ENCODE results near the gene NRL. TPM values are rescaled to one million over a fixed set of nuclear protein-coding genes. Genes with fewer than 3 reads are reported as not detected.

Gene NRL
- polyA plus RNA-seq, 3 donors = 1.5 to 1.7 (median 1.6) TPM

DNA sequence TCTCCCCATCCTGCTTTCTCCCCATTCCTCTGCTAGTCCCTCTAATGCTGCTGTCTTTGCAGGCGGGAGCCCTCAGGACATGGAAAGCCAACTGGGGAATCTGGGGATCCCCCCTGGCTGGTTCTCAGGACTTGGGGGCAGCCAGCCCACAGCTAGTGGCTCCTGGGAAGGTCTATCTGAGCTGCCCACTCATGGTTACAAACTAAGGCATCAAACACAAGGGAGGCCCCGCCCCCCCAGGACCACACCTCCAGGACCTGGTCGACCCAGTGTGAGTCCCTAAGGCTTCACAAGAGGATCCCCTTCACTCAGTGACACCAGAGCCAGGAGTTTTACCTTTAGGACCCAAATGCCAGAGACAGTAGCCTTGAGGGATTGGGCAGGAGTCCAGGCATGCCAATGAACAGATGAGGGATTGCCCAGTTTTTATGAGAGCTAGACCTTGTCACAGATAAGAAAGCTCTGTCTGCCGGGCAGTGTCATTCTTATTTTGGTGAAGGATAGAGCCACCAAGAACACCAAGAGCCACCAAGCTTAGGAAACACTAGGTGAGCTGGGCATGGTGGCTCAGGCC, 51.4 kb downstream of the NRL start:
- WGBS, 3 donors = 67 to 84% (median 76%) methylated on average over 4 of the region's 4 CpGs
- H3K27ac ChIP-seq (ENCODE audit: low read depth, low read length) = no peak overlapping the region

DNA sequence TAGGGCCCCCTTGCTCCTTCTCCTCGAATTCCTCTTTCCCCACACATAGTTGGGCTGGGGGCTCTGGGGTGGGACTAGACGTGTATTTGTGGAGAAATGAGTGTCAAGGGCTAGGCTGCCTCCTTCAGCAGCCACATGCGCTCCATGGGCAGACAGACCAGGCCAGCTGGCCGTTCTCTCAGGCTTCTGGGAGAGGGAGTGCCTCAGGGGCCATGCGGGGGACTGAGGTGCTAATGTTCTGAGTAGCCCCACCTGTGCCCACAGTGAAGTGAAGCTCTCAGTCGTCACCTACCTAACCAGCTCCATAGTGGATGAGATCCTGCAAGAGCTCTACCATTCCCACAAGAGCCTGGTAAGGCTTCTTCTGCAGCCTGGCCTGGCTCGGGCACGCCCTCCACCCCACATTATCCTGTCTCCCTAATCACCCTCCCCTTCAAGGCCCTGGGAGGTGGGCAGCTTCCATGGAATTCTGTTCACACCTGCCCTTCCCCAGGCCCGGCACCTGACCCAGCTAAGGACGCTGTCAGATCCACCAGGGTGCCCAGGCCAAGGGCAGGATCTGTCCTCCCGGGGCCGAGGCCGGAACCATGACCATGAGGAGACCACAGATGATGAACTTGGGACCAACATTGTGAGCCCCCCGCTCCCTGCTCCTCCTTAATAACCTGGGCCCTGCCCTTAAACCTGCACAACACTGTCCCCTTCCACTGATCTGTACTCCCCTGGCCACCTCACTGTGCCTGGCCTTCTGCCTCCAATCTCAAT, 52.4 kb downstream of the NRL start:
- no peak overlapping the region for H3K27ac ChIP-seq (ENCODE audit: low read depth, low read length)
- 70 to 94% (median 90%) methylated on average over 14 of the region's 14 CpGs for whole genome bisulfite sequencing, 3 donors

DNA sequence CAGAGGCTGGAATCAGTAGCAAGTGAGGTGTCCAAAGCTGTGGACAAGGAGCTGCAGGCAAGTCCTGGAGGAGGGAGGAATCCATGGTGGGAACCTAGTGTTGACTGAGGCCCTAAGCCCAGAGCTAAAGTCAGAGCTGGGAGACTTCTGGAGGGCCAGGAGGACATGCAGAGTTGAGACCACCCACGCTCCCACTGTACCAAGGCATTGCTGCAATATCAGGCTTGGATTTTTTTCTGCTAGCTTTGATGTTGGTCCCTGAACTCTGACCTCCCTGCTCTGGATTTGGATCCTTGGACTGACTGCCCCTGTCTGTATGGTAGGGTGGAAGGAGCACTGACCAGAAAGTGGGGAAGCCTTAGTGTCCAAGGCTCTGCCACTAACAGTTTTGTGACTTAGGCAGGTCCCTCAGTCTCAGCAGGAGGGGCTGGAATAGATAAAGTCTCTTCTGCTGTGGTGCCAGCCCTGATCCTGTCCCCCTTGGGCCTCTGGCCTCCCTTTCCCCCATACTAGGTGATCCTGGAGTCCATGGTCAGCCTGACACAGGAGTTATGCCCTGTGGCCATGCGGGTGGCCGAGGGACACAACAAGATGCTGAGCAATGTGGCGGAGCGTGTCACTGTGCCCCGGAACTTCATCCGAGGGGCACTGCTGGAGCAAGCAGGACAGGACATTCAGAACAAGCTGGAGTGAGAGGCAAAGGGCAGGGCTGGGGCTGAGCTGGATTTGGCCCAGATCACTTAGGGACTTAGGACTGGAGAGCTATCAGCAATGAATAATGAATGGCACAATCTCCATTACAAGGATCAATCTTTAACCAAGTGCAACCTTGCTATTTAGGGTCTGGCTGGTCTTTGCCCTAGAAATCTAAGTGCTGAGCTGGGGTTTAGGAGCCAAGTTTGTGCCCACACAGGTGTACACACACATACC, 53.5 kb downstream of the NRL start:
- 82 to 97% (median 93%) methylated on average over 7 of the region's 7 CpGs for WGBS, 3 donors
- no peak overlapping the region for H3K27ac ChIP-seq (ENCODE audit: low read depth, low read length)

GRCh38 chr14:24060443-24060842, 54.3 kb downstream of the NRL start:
- WGBS, 3 donors = 90 to 93% (median 92%) methylated on average over 10 of the region's 10 CpGs
- no peak overlapping the region for H3K27ac ChIP-seq (ENCODE audit: low read depth, low read length)

DNA sequence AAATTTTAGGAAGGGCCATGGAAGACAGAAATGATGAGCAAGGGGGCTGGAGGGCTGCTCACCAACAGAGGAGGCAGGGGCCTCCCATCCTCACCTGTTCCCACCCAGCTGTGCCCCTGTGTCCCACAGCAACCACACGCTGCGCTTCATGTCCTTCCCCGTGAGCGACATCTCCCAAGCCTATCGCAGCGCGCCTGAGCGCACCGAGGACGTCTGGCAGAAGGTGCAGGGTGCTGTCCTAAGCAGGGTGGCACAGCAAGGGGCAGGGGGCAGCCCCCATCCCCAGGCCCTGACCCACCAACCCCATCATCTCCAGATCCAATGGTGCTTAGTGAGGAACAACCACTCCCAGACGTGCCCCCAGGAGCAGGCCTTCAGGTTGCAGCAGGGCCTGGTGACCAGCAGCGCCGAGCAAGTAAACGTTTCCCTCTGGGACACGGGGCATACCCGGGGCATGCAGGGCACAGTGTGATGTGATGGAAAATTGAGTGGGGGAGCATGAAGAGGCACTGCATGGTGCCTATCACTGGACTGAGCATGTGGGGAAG, 54.8 kb downstream of the NRL start:
- no peak overlapping the region for H3K27ac ChIP-seq (ENCODE audit: low read depth, low read length)
- 95 to 96% (median 96%) methylated on average over 16 of the region's 16 CpGs for WGBS, 3 donors

- H3K27ac ChIP-seq (ENCODE audit: low read depth, low read length) = no peak overlapping the region
- WGBS, 3 donors = 91 to 95% (median 93%) methylated on average over 10 of the region's 10 CpGs
Measured at GRCh38 chr14:24058951-24059475, 55.7 kb downstream of the NRL start.

- 47 to 73% (median 47%) methylated on average over 7 of the region's 7 CpGs for WGBS, 3 donors
- no peak overlapping the region for H3K27ac ChIP-seq (ENCODE audit: low read depth, low read length)
Measured at GRCh38 chr14:24058260-24058950, 56.3 kb downstream of the NRL start.

GRCh38 chr14:24057867-24058259, 56.9 kb downstream of the NRL start:
- H3K27ac ChIP-seq (ENCODE audit: low read depth, low read length) = no peak overlapping the region
- 57 to 72% (median 62%) methylated on average over 13 to 14 of the region's 14 CpGs for WGBS, 3 donors

GRCh38 chr14:24057271-24057670, 57.5 kb downstream of the NRL start:
- 68 to 88% (median 86%) methylated on average over 2 of the region's 2 CpGs for WGBS, 3 donors
- no peak overlapping the region for H3K27ac ChIP-seq (ENCODE audit: low read depth, low read length)

GRCh38 chr14:24056800-24057184, 58.0 kb downstream of the NRL start:
- H3K27ac ChIP-seq (ENCODE audit: low read depth, low read length) = no peak overlapping the region
- WGBS, 3 donors = 67 to 74% (median 71%) methylated on average over 8 of the region's 8 CpGs

GRCh38 chr14:24055971-24056799, 58.6 kb downstream of the NRL start:
- WGBS, 3 donors = 82 to 87% (median 85%) methylated on average over 8 to 10 of the region's 10 CpGs
- H3K27ac ChIP-seq (ENCODE audit: low read depth, low read length) = no peak overlapping the region

- 95 to 97% (median 96%) methylated on average over 9 of the region's 9 CpGs for WGBS, 3 donors
- no peak overlapping the region for H3K27ac ChIP-seq (ENCODE audit: low read depth, low read length)
Measured at GRCh38 chr14:24054646-24055045, 60.1 kb downstream of the NRL start.

GRCh38 chr14:24054324-24054641, 60.5 kb downstream of the NRL start:
- WGBS, 3 donors = 78 to 95% (median 87%) methylated on average over 6 of the region's 6 CpGs
- H3K27ac ChIP-seq (ENCODE audit: low read depth, low read length) = no peak overlapping the region

GRCh38 chr14:24053548-24054323, 61.0 kb downstream of the NRL start:
- 82 to 86% (median 82%) methylated on average over 10 of the region's 10 CpGs for WGBS, 3 donors
- no peak overlapping the region for H3K27ac ChIP-seq (ENCODE audit: low read depth, low read length)

GRCh38 chr14:24052656-24053547, 61.8 kb downstream of the NRL start:
- no peak overlapping the region for H3K27ac ChIP-seq (ENCODE audit: low read depth, low read length)
- WGBS, 3 donors = 56 to 57% (median 56%) methylated on average over 20 of the region's 20 CpGs
